ENCODE data around the gene IL34.
A peak's percentile ranks its signal among the peaks of the same experiment; 100 is the strongest.

The IL34 gene

GRCh38 chr16:70656712-70657263 is 10.4 kb downstream of the IL34 start:
- no peak overlapping the region for H2BK120ac ChIP-seq (ENCODE audit: low read depth, low read length)
- DNase-seq (ENCODE audit: low spot score) = no peak
- H3K27me3 ChIP-seq (ENCODE audit: control insufficient read depth in 3 of 3, insufficient read depth in 3 of 3, low read depth in 1 of 3, low read length in 3 of 3) = no peaks in the 10 kb centered on the region
- H2AK5ac ChIP-seq (ENCODE audit: low read depth, low read length) = no peak overlapping the region
- H3K9ac ChIP-seq (ENCODE audit: low read depth, low read length, poor library complexity) = peak overlapping the region; percentile 84
- H3K27ac ChIP-seq (replicated peaks; ENCODE audit: low read length) = no peak overlapping the region
- H2BK15ac ChIP-seq (ENCODE audit: low read length) = no peak overlapping the region
- no peak overlapping the region for H3K4me2 ChIP-seq (ENCODE audit: insufficient read depth, low read length, poor library complexity, severe bottlenecking)
- no peak overlapping the region for H3K4me3 ChIP-seq (ENCODE audit: low read length in 2 of 2)
- H3K14ac ChIP-seq (ENCODE audit: low read length) = peak overlapping the region; percentile 31
- peak overlapping the region; percentile 82 for H3K23ac ChIP-seq (ENCODE audit: low read depth, low read length, poor library complexity)
- no peak overlapping the region for H2BK5ac ChIP-seq (ENCODE audit: low read length)
- peak overlapping the region; percentile 16 for H2BK12ac ChIP-seq (ENCODE audit: low read length)
- H4K8ac ChIP-seq (ENCODE audit: low read depth, low read length) = no peak overlapping the region
- WGBS, 2 donors (ENCODE audit: extremely low coverage in 2 of 2, insufficient read length in 2 of 2, insufficient replicate concordance in 1 of 2) = no CpG with 5 or more reads among the region's 22 CpGs
- H3K4ac ChIP-seq (ENCODE audit: low read length) = no peak overlapping the region
- H2AFZ ChIP-seq (ENCODE audit: low read length) = peak overlapping the region; percentile 12
- H3K4me1 ChIP-seq (ENCODE audit: control insufficient read depth in 2 of 2, insufficient read depth in 1 of 2, low read depth in 1 of 2, low read length in 2 of 2) = no peaks in the 10 kb centered on the region
- H3K79me1 ChIP-seq (ENCODE audit: low read depth, low read length) = no peaks in the 10 kb centered on the region
- H4K91ac ChIP-seq (ENCODE audit: low read depth, low read length, poor library complexity) = no peak overlapping the region
- H3K36me3 ChIP-seq (replicated peaks in 1 of 2; ENCODE audit: control insufficient read depth in 2 of 2, insufficient read depth in 2 of 2, low read length in 2 of 2) = peaks cover 0 to 1% of the 10 kb centered on the region in 2 donors
- no peaks in the 10 kb centered on the region for H3K9me3 ChIP-seq (replicated peaks in 1 of 2; ENCODE audit: control insufficient read depth in 2 of 2, insufficient read depth in 1 of 2, low read depth in 1 of 2, low read length in 2 of 2)
- peak overlapping the region; percentile 52 for H3K18ac ChIP-seq (ENCODE audit: low read length)

GRCh38 chr16:70657956-70658355 is 11.6 kb downstream of the IL34 start:
- peaks cover 0 to 10% of the 10 kb centered on the region in 2 donors for H3K36me3 ChIP-seq (replicated peaks in 1 of 2; ENCODE audit: control insufficient read depth in 2 of 2, insufficient read depth in 2 of 2, low read length in 2 of 2)
- no peak overlapping the region for H3K14ac ChIP-seq (ENCODE audit: low read length)
- H3K4me1 ChIP-seq (ENCODE audit: control insufficient read depth in 2 of 2, insufficient read depth in 1 of 2, low read depth in 1 of 2, low read length in 2 of 2) = no peaks in the 10 kb centered on the region
- no peak overlapping the region for H3K4ac ChIP-seq (ENCODE audit: low read length)
- H2AK5ac ChIP-seq (ENCODE audit: low read depth, low read length) = no peak overlapping the region
- no peak for DNase-seq (ENCODE audit: low spot score)
- H4K91ac ChIP-seq (ENCODE audit: low read depth, low read length, poor library complexity) = no peak overlapping the region
- no peak overlapping the region for H2AFZ ChIP-seq (ENCODE audit: low read length)
- H3K4me3 ChIP-seq (ENCODE audit: low read length in 2 of 2) = no peak overlapping the region
- peak overlapping the region; percentile 5 for H3K18ac ChIP-seq (ENCODE audit: low read length)
- no peak overlapping the region for H3K9ac ChIP-seq (ENCODE audit: low read depth, low read length, poor library complexity)
- H3K23ac ChIP-seq (ENCODE audit: low read depth, low read length, poor library complexity) = no peak overlapping the region
- no peak overlapping the region for H2BK12ac ChIP-seq (ENCODE audit: low read length)
- H3K4me2 ChIP-seq (ENCODE audit: insufficient read depth, low read length, poor library complexity, severe bottlenecking) = no peak overlapping the region
- no peak overlapping the region for H3K27ac ChIP-seq (replicated peaks; ENCODE audit: low read length)
- H2BK5ac ChIP-seq (ENCODE audit: low read length) = no peak overlapping the region
- H3K79me1 ChIP-seq (ENCODE audit: low read depth, low read length) = no peaks in the 10 kb centered on the region
- H2BK15ac ChIP-seq (ENCODE audit: low read length) = no peak overlapping the region
- no peak overlapping the region for H2BK120ac ChIP-seq (ENCODE audit: low read depth, low read length)
- H3K27me3 ChIP-seq (ENCODE audit: control insufficient read depth in 3 of 3, insufficient read depth in 3 of 3, low read depth in 1 of 3, low read length in 3 of 3) = no peaks in the 10 kb centered on the region
- no peak overlapping the region for H4K8ac ChIP-seq (ENCODE audit: low read depth, low read length)
- no CpG with 5 or more reads among the region's 7 CpGs for WGBS, 2 donors (ENCODE audit: extremely low coverage in 2 of 2, insufficient read length in 2 of 2, insufficient replicate concordance in 1 of 2)
- H3K9me3 ChIP-seq (replicated peaks in 1 of 2; ENCODE audit: control insufficient read depth in 2 of 2, insufficient read depth in 1 of 2, low read depth in 1 of 2, low read length in 2 of 2) = no peaks in the 10 kb centered on the region

- Histone ChIP-seq H4K91ac (ENCODE audit: low read depth, low read length, poor library complexity) (no peak overlapping the region), H3K4me1 (ENCODE audit: control insufficient read depth in 2 of 2, insufficient read depth in 1 of 2, low read depth in 1 of 2, low read length in 2 of 2) (no peaks in the 10 kb centered on the region), H3K4me3 (ENCODE audit: low read length in 2 of 2) (no peak overlapping the region), H3K23ac (ENCODE audit: low read depth, low read length, poor library complexity) (no peak overlapping the region), H2AFZ (ENCODE audit: low read length) (no peak overlapping the region), H3K4ac (ENCODE audit: low read length) (no peak overlapping the region), H3K4me2 (ENCODE audit: insufficient read depth, low read length, poor library complexity, severe bottlenecking) (no peak overlapping the region), H2BK5ac (ENCODE audit: low read length) (no peak overlapping the region), H3K9me3 (replicated peaks in 1 of 2; ENCODE audit: control insufficient read depth in 2 of 2, insufficient read depth in 1 of 2, low read depth in 1 of 2, low read length in 2 of 2) (no peaks in the 10 kb centered on the region), H2AK5ac (ENCODE audit: low read depth, low read length) (no peak overlapping the region), H4K8ac (ENCODE audit: low read depth, low read length) (no peak overlapping the region), H2BK120ac (ENCODE audit: low read depth, low read length) (no peak overlapping the region), H3K27ac (replicated peaks; ENCODE audit: low read length) (no peak overlapping the region), H2BK12ac (ENCODE audit: low read length) (no peak overlapping the region), H3K18ac (ENCODE audit: low read length) (no peak overlapping the region), H3K9ac (ENCODE audit: low read depth, low read length, poor library complexity) (no peak overlapping the region), H3K79me1 (ENCODE audit: low read depth, low read length) (peaks cover 2% of the 10 kb centered on the region), H3K36me3 (replicated peaks in 1 of 2; ENCODE audit: control insufficient read depth in 2 of 2, insufficient read depth in 2 of 2, low read length in 2 of 2) (peaks cover 0 to 18% of the 10 kb centered on the region in 2 donors), H2BK15ac (ENCODE audit: low read length) (no peak overlapping the region), H3K14ac (ENCODE audit: low read length) (no peak overlapping the region), H3K27me3 (ENCODE audit: control insufficient read depth in 3 of 3, insufficient read depth in 3 of 3, low read depth in 1 of 3, low read length in 3 of 3) (no peaks in the 10 kb centered on the region)
- no CpG with 5 or more reads among the region's 5 CpGs for WGBS, 2 donors (ENCODE audit: extremely low coverage in 2 of 2, insufficient read length in 2 of 2, insufficient replicate concordance in 1 of 2)
- no peak for DNase-seq (ENCODE audit: low spot score)
Observed at GRCh38 chr16:70658921-70659320, 12.6 kb downstream of the IL34 start.

- Histone ChIP-seq H2BK120ac (ENCODE audit: low read depth, low read length) (no peak overlapping the region), H2AK5ac (ENCODE audit: low read depth, low read length) (no peak overlapping the region), H3K4me2 (ENCODE audit: insufficient read depth, low read length, poor library complexity, severe bottlenecking) (no peak overlapping the region), H4K91ac (ENCODE audit: low read depth, low read length, poor library complexity) (no peak overlapping the region), H4K8ac (ENCODE audit: low read depth, low read length) (no peak overlapping the region), H3K79me1 (ENCODE audit: low read depth, low read length) (peaks cover 3% of the 10 kb centered on the region), H3K14ac (ENCODE audit: low read length) (no peak overlapping the region), H3K4ac (ENCODE audit: low read length) (no peak overlapping the region), H2BK12ac (ENCODE audit: low read length) (no peak overlapping the region), H3K23ac (ENCODE audit: low read depth, low read length, poor library complexity) (no peak overlapping the region), H3K9me3 (replicated peaks in 1 of 2; ENCODE audit: control insufficient read depth in 2 of 2, insufficient read depth in 1 of 2, low read depth in 1 of 2, low read length in 2 of 2) (no peaks in the 10 kb centered on the region), H2BK15ac (ENCODE audit: low read length) (no peak overlapping the region), H3K18ac (ENCODE audit: low read length) (no peak overlapping the region), H3K4me1 (ENCODE audit: control insufficient read depth in 2 of 2, insufficient read depth in 1 of 2, low read depth in 1 of 2, low read length in 2 of 2) (no peaks in the 10 kb centered on the region), H3K36me3 (replicated peaks in 1 of 2; ENCODE audit: control insufficient read depth in 2 of 2, insufficient read depth in 2 of 2, low read length in 2 of 2) (peaks cover 3 to 24% of the 10 kb centered on the region in 2 donors), H3K4me3 (ENCODE audit: low read length in 2 of 2) (no peak overlapping the region), H3K9ac (ENCODE audit: low read depth, low read length, poor library complexity) (no peak overlapping the region), H3K27me3 (ENCODE audit: control insufficient read depth in 3 of 3, insufficient read depth in 3 of 3, low read depth in 1 of 3, low read length in 3 of 3) (no peaks in the 10 kb centered on the region), H2AFZ (ENCODE audit: low read length) (no peak overlapping the region), H2BK5ac (ENCODE audit: low read length) (no peak overlapping the region), H3K27ac (replicated peaks; ENCODE audit: low read length) (no peak overlapping the region)
- no peak for DNase-seq (ENCODE audit: low spot score)
- no CpG with 5 or more reads among the region's 12 CpGs for WGBS, 2 donors (ENCODE audit: extremely low coverage in 2 of 2, insufficient read length in 2 of 2, insufficient replicate concordance in 1 of 2)
Observed at GRCh38 chr16:70659546-70659945, 13.2 kb downstream of the IL34 start.

Data from neuronal stem cell (in vitro differentiated cells).